Measurements from ENCODE around the gene NOTCH2.

NOTCH2 gene

DNA sequence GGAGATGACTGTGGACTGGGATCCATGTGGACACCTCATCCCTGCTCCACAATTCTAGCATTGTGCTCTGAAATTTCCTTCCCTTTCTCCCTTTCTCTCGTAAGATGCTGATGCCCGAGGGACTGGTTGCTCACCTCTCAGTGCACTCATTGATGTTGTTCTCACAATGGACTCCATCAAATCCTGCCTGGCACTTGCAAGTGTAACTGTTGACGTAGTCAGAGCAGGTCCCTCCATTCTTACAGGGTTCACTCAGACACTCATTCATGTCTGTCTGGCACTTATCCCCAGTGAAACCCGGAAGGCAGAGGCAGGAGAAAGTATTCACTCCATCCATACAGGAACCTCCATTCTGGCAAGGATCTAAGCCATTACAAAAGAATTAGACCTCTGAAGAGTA, 128.1 kb downstream of the NOTCH2 start:
- DNase-seq (ENCODE audit: low spot score): no peak

DNA sequence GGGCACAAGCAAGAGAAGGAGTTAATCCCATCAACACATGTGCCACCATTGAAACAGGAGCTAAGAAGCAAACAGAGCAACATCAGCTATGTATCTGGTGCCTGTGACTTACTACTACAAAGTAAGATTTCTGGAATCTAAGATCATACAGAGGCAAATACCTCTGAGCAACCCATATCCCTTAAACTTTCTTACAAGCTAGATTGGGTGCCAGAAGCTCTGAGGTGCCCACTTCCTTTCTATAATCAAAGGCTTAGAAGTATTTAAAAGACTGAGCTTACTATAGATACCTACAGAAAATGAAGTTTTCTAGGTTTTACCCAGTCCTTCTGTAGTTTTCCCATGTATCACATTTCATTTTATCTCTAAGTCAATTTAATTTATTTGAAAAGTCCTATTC, 128.8 kb downstream of the NOTCH2 start:
- DNase-seq (ENCODE audit: low spot score): no peak

DNA sequence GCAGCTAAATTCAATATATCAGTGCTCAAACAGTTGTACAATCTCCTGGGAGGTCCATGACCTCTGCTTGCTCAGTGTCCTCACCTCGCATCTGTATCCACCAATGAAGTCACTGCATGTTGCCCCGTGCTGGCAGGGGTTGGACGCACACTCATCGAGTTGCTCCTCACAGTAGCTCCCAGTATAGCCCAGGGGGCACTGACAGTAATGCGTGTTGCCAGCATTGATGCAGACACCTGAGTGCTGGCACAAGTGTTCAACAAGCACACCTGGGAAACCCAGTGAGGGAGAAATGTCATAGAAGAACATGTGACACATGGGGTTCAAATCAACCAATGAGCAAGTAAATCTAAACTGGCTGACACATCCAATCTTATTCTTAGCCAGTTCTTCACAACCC, 132.3 kb downstream of the NOTCH2 start:
- no peak for DNase-seq (ENCODE audit: low spot score)

DNA sequence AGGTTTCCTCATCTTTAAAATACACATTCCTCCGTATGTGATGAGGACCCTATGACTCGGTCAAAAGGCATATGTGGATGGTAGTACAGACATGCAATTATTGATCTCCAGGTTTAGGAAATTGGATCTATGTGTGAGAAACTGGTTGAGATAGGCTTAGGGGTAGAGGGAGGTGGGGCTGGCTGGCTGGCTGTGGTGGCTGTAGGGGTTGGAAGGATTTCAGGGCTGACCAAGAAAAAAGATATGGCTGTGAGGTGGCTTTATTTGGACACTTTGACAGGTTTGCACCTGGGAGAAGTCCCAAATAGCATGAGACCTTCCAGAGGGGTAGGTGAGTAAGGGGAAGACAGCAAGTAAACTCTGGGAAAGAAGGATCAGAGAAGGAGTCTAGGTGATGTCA, 133.5 kb downstream of the NOTCH2 start:
- DNase-seq (ENCODE audit: low spot score): no peak

DNA sequence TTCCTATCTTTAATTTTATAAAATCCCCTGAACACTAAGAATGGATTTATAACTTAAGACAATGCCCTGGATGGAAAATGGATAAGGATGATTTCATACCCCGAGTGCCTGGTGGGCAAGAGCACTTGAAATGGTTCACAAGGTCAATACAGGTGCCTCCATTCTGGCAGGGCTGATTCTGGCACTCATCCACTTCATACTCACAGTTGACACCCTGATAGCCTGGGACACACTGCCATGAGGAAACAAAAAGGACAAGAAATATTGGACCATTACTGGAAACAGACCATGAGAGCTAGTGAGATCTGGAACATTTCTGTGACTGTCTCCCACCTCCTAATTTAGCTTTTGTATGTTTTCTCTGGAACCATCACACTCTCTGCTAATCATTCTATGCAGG, 134.1 kb downstream of the NOTCH2 start:
- DNase-seq (ENCODE audit: low spot score): no peak

GRCh38 chr1:119933397-119933796, 136.1 kb downstream of the NOTCH2 start:
- DNase-seq (ENCODE audit: low spot score): no peak

DNA sequence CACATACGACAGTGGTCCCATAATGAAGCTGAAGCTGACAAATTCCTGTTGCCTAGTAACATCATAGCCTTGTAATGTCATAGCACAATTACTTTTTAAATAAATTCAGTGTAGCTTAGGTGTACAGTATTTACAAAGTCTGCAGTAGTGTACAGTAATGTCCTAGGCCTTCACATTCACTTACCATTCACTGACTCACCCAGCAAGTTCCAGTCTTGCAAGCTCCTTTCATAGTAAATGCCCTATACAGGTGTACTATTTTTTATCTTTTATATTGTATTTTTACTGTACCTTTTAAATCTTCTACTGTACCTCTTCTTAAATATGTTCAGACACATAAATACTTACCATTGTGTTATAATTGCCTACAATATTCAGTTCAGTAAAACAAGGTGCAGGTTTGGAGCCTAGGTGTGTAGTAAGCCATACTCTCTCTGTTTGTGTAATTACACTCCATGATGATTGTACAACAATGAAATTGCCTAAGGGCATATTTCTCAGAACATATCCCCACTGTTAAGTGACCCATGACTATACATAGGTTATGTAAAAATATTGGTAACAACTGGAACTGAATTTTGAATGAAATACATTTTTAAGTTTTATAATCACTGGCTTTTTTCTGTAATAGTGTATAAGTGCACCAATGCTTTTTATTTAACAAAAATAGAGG, 139.7 kb downstream of the NOTCH2 start:
- no peak for DNase-seq (ENCODE audit: low spot score)

DNA sequence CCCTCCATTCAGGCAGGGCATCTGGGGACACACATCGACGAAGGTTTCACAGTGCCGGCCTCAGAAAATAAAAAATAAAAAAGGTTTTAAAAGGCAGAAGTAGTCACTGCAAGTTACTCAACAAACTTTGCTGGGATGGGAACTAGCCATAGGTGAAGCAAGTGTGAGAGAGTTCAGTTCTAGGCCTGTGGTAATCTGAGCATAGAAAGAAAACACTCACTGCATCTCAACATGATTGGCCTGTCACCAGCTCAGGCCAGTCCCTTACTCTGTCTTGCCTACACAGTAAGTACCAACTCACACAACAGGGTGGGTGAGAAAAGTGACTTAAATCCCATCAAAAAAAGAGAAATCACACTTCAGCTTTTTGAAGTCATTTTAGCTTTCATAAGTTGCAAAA, 142.9 kb downstream of the NOTCH2 start:
- DNase-seq (ENCODE audit: low spot score): no peak

- no peak for DNase-seq (ENCODE audit: low spot score)
Measured at GRCh38 chr1:119924948-119925898, 144.2 kb downstream of the NOTCH2 start.

DNA sequence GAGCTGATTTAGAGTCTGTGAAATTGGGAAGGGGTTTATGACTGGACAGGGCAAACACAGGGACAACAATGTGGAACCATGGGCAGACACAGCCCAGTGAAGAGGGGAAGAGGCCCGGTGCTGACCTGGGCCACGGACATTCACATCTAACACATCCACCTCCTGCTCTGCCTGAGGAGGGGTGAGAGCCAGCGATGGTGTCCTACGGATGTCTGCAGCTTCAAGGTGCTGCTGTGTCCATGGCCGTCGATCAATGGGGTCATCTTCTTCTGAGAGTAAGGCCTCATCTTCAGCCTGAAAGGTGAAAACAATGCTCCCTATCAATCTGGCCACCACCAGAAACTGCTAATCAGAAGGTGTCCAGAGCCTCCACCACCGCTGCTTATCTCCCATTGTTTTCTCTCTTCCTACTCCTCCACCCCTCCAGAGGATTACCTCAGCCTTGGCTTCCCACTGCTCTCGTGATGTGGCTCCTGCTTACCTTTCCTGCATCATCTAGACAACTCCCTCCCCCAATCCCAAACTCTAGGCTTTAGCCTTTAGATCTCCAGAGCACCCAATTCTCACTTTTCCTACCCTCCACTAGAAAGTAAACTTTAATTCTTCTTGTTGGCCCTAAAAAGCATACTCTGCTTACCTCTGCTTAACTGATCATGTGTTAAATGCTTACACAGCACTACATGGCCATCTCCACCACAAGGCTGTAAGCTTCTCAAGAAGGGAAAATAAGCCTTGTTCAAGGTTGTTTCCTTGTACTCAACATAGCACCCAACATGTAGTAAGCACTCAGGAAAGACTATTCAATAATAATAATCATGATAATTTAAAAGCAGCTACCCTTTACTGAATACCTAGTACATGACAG, 149.1 kb downstream of the NOTCH2 start:
- DNase-seq (ENCODE audit: low spot score): no peak

DNA sequence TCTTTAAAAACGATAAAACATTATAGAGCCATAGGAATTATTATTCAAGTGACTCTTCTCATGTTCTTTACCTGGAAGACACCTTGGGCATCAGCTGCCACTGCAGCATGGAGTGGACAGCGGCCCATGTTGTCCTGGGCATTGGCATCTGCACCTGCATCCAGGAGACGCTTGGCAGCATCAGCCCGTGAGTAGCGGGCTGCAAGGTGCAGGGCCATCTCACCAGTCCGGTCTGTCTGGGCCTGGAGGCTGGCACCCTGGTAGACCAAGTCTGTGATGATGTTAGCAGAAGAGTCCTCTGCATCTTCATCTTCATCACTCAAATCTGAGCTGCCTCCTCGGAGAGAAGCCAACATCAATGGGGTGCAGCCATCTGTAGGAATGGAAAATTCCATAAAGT, 150.2 kb downstream of the NOTCH2 start:
- no peak for DNase-seq (ENCODE audit: low spot score)

DNA sequence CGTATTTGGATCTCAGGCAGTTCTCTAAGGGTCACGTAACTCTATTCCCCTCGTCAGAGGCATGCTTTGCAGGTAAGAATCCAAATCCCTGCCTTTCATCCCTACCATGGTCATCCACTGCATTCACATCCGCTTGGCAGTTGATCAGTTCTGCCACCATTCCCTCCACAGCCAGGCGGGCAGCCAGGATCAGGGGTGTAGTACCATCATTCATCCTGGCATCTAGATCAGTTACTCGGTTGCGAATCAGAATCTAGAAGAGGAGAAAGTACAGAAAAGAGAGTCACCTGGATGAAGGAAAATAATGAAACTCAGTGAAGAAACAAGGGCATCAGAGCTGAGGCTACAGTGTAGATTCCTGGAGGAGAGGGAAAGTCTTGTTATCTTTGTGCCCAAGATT, 151.2 kb downstream of the NOTCH2 start:
- no peak for DNase-seq (ENCODE audit: low spot score)

- no peak for DNase-seq (ENCODE audit: low spot score)
Measured at GRCh38 chr1:119917304-119918055, 152.0 kb downstream of the NOTCH2 start.

- no peak for DNase-seq (ENCODE audit: low spot score)
Measured at GRCh38 chr1:119915517-119915916, 153.9 kb downstream of the NOTCH2 start.

GRCh38 chr1:119914071-119914470, 155.4 kb downstream of the NOTCH2 start:
- DNase-seq (ENCODE audit: low spot score): no peak

DNA sequence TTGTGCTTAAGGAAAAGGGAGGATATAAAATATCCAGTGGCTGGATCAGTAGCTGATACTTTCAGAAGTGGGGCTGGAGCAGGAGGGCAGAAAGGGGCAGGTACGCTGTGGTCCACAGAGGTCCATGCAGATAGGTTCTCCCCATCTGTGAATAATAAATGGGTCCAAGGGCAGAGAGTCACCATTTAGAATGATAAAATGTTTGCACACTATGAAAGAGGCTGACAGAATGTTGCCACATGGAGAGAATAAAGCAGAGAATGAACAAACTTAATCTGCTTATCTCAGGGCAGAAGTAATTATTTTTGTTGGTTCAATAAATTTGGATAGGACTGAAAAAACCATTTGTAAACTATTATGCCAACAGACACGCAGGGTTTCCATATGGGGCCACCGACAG, 156.5 kb downstream of the NOTCH2 start:
- no peak for DNase-seq (ENCODE audit: low spot score)

DNA sequence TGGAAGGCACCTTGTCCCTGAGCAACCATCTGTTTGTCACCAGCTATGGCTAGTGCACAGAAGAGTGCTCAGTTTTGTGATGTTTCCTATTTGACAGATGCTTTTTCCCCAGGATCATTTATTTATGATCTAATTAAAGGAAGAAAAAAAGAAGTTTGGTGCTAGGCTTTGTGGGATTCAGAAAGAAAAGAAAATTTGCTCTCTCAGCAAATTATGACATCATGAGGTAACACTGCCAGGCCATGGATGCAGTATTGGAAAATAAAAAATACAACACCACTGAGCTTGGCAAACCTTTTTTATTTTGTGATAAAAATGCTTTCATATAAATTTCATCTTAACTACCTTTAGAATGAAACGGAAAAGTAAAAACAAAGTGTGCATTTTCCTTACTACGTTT, 157.7 kb downstream of the NOTCH2 start:
- DNase-seq (ENCODE audit: low spot score): no peak

DNA sequence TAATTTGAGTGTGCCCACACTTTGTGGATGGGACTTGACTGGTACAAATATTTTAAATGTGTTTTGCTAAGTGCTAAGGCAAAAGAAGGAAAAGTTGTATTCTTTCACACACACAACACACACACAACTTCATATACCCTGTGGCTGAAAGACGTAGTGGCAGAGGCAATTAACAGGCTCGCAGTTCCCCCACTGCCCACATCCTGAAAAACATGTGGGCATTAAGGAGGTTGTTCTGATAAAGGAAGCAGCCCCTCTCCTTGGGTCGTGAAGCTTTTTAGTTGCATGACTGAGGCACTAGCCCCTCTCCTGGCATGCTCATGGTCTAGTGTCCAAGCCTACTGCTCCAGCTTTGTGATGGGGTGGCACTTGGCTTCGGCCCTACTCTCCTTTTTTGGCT, 158.8 kb downstream of the NOTCH2 start:
- DNase-seq (ENCODE audit: low spot score): no peak

DNA sequence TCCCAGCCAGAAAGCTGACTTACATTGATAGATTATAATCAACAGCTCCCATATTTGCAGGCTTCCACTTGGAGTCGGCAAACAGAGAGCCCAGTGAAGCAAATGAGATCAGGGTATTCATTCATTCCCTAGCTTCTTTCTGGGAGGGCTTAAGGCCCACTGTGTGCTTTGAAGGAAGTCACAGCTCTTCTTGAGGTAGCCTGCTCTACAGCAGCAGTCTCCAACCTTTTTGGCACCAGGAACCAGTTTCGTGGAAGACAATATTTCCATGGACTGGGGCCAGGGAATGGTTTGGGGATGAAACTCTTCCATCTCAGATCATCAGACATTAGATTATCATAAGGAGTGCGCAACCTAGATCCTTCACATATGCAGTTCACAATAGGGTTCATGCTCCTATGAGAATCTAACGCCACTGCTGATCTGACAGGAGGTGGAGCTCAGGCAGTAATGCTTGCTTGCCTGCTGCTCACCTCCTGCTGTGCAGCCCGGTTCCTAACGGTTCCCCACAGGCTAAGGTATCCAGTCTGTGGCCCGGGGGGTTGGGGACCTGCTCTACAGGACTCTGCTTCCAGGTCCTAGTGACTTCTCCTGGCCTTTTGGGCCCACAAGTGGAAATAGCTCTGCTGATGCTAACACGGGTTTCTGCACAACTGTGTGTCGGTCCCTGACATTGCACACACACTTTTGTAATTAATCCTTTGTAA, 159.4 kb downstream of the NOTCH2 start:
- DNase-seq (ENCODE audit: low spot score): no peak

- no peak for DNase-seq (ENCODE audit: low spot score)
Measured at GRCh38 chr1:119908661-119909060, 160.8 kb downstream of the NOTCH2 start.
